RPMI7951 (cell line): Measurements from ENCODE around the gene GALNT2. TPM values are rescaled to one million over a fixed set of nuclear protein-coding genes. Genes with fewer than 3 reads are reported as not detected.

Experiments used
- DNase-seq: peaks from one replicate; pipeline ENCODE4 v3.0.0-alpha.2; 2012; ENCODE audit warnings: low read depth
- total RNA-seq: library from RNA; depleted of rRNA; stranded (reverse); fragments of >200 nt; shearing (Covaris generic); gene quantifications from 2 replicates; pipeline ENCODE4 v1.2.3, GENCODE V29; 2014

The GALNT2 gene
- total RNA-seq, 1 experiment from 2014 or later, result 26.6 TPM

DNA sequence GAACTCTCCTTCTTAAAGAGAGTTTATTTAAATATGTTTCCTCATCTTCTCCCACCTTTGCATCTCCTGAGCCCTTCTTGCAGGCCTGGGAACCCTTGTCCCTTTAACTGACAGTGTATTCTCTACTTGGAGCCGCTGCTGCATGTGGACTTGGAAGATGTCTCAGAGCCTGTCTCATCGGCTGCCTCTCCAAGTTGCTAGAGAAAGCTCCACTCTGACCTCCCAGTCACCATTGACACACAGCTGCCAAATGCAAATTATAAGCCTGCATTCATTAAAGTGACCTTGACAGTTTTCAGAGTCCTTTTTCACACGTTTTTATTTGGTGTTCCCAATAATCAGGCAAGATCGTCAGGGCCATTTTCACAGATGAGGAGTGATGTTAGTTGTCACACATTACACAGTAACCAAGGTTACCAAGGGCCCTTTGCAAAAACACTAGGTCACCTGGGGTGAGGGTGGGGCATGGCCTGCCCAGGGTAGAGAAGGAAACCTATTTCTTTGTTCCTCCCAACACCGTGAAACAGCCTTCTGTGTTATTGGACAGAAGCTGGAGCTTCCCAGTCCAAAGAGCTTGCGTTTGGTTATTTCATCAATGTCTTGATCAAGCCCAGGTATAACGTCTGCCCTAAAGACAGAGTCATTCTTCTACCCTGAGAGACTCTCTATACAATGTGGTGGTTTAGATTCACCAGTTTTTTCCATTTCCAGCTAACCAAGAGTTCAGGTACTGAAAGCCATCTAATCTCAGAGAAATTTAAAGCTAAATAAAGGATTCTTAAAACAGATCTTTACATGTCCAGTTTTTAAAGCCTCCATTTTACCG is 164.1 kb downstream of the GALNT2 start:
- no peak for DNase-seq

DNA sequence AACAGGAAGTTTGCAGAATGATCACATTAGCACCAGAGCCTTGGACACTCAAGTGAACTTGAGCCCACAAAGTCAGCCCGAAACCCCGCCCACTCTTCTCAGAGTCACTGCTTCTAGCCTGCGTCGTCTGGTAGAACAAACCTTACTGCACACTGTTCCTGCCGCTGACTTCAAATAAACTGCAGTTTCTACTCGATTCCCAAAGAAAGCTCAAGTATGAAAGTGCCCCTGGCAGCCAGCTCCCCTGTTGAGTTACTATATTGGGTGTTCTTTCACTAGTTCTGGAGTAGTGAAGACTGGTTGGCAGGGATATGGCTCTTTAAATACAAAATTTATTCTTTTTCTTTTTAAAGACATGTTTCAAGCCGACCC is 164.7 kb downstream of the GALNT2 start:
- peak; percentile 19 for DNase-seq

DNA sequence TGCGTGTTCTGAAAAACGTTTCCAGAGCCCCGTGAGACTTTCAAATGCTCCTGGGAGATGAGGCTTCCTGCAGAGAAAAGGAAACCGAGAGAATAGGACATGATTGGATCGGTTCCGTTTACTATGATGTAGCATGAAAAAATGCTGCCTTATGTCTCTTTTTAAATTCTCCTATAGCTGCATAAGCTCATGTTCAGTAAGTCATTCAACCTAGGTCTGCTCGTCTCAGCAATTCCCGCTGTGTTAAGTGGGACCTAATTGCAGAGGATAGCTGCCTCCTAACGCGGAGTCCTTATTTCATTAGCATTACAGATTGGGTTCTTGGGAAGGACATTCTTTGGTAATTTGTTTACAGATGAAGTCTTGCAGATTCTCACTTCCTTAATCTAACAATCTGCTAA is 165.3 kb downstream of the GALNT2 start:
- DNase-seq, result no peak

DNA sequence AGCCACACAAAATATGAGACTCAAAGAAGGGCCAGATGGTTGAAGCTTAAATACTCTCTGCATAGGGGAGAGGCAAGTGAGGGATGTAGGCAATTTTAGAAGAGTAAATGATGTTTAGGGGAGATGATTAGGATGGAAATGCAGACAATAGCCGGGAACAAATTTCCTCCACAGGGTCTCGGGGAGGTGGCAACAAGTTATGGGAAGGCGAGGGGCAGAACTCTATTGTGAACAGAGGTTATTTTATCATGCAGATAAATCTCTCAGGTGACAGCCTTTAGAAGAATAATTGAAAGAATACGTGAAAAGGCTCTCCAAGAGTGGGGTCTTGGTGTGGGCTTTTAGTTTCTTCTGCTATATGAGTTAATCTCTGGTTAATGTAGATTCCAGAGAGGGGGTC is 166.7 kb downstream of the GALNT2 start:
- no peak for DNase-seq

DNA sequence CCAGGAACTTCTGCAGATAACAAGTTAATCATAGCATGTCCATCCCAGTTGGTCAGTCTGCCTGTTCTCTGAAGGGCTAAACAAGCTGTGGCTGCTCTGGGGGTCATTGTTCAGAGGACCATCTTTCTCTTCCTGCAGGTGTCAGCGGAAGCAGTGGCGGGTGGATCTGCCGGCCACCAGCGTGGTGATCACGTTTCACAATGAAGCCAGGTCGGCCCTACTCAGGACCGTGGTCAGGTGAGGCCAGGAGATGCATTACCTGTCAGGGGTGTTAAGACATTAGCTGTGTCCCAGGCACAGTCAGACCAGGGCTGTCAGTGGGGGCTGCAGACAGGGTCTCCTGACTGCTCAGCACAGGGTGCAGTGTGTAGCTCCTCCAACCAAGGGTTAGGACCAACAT is 168.8 kb downstream of the GALNT2 start:
- no peak for DNase-seq

DNA sequence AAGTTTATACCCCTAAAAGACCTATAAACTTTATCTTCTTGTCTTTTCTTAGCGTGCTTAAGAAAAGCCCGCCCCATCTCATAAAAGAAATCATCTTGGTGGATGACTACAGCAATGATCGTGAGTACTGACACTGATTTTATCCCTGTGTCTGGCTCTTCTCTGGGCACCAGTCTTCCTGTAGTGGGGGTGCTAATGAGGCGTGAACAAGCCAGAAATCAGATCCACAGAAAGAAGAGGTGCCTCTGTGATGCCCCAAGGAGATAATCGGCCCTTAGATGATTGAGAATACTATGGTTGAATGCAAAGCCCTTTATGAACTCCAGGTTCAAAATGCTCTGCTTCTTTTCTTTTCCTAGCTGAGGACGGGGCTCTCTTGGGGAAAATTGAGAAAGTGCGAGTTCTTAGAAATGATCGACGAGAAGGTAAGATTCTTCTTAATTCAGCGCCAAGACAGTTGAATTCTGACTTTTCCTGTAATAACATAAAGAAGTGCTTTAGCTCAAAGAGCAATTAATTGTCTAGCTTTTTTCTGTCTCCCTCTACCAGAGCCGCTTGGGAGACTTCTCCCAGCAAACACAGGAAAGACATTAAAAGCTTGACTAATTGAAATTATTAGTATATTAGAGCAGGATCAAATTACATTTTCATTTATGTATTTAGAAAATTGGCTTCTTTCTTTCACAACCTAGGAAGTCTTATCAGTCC is 169.4 kb downstream of the GALNT2 start:
- no peak for DNase-seq

DNA sequence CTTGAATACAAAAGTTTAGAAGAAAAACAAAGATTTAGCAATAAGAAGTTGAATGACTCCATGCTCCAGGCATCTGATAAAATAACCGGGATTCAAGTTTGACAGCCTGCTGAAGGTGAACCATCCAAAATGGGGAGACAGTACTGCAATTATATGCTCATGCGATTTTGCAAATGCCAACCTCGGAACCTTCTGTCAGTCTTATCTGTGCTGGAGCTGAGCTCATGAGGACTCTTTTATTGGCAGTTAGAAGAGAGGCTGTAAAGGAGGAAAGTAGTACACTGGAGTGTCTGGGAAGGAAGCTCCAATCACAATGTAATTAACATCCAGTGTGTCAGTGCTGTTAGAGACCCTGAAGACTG is 170.0 kb downstream of the GALNT2 start:
- no peak for DNase-seq

DNA sequence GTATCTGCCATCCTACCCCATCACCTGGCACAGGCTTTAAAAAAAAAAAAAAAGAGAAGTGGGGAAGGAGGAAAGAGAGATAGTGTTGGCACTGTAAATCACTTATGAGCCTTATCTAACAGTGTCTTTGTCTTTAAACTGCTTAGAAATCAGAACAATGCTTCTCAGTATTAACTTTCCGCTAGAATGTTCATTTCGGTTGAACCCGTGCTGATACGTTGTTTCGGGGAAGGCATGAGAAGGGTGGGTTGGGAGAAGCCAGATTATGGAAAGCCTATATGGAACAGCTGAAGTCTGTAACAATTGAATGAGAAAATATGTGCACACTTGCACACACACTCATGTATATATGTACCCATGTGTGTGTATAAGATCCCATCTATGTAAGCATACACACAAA is 170.8 kb downstream of the GALNT2 start:
- DNase-seq, result no peak

DNA sequence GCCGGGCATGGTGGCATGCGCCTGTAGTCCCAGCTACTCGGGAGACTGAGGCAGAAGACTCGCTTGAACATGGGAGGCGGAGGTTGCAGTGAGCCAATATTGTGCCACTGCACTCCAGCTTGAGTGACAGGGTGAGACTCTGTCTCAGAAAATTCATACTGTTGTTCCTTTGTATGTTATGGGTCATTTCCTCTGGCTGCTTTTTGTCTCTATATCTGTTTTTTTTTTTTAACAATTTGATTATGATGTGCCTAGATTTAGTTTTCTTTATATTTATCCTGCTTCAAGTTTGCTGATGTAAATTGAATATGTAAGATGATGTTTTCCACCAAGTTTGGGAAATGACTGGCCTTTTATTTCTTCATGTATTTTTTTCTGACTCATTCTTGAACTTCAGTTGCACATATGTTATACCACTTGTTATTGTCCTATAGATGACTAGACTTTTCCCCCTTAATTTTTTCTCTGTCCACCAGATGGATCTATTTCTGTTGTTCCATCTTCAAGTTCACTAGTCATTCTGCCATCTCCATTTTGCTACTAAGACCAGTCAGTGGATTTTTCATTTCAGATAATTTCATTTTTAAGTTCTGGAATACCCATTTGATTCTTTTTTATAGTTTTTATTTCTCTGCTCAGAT is 173.5 kb downstream of the GALNT2 start:
- DNase-seq, result no peak

DNA sequence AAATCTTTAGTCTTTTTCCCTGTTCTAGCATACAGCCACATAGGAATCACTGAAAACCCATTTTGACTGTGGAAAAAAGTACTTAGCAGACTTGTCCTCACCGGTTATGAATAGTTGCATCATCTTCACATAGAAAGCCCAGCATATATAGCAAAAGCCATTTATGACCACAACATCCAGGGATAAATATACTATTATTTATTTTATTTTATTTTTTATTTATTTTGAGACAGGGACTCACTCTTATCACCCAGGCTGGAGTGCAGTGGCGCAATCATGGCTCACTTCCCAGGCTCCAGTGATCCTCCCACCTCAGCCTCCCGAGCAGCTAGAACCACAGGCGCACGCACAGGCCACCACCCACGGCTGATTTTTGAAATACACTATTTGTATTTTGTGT is 175.3 kb downstream of the GALNT2 start:
- no peak for DNase-seq

DNA sequence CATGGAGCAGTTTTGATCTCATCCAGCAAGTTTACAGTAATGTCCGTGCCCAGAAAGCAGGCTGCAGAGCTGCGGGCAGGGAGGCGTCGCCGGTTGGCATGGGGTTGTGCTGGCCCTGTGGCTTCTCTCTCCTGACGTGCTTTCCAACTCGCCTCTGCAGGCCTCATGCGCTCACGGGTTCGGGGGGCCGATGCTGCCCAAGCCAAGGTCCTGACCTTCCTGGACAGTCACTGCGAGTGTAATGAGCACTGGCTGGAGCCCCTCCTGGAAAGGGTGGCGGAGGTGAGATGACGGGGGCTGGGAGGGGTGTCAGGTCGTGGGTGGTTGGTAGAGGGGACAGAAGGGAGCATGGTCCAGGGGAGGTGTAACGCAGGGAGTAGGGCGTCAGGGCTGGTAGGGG is 176.1 kb downstream of the GALNT2 start:
- no peak for DNase-seq

DNA sequence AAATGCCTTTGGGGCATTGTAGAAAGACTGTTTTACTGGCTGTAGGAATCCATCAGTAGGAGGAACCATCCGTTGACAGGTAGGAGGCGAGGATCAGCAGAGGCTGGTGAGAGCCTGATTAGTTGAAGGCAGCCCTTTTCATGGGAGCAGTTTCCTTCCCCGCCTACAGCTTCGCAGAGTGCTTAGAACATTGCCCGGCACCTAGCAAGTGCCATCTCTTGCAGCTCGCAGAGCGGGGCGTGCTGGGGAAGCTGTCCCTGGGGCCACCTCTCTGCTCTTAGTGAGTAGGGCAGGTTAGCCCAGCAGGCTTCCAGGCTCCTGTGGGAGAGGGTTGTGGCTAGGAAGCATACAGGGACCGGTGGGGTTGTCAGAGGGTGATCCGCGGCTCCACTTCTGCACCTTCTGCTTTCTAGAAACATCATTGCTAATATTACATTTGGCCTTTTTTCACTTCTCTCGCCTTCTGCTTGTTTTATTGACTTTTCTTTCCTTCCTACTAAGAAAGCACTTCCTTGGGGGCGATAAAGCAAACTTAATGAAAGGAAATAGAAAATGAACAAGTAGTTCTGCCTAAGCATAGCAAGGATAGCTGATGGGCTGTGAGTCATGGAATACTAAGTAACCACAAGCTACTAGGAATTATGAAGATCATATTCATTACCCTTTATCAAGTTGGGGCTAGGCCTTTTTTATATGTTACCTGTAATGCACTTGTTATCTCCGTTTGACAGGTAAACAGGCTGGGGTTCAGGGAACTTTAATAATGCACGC is 176.7 kb downstream of the GALNT2 start:
- no peak for DNase-seq

DNA sequence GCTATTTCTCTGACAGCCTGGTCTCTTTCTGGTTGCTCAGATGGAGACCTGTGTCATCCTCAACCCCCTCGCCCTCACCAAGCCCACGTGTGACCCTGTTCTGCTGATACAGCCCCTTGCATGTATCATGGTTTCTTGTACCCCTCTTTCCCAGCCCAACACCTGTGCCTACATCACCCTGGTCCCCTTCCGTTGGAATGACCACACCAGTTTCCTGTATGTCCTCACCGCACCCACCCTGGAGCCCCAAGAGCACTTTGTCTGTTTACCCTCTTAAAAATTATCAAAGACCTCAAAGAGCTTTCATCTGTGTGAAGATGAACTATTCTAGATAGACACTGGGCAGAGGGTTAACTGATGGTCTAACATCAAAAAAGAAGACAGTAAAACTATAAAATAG is 179.5 kb downstream of the GALNT2 start:
- no peak for DNase-seq

DNA sequence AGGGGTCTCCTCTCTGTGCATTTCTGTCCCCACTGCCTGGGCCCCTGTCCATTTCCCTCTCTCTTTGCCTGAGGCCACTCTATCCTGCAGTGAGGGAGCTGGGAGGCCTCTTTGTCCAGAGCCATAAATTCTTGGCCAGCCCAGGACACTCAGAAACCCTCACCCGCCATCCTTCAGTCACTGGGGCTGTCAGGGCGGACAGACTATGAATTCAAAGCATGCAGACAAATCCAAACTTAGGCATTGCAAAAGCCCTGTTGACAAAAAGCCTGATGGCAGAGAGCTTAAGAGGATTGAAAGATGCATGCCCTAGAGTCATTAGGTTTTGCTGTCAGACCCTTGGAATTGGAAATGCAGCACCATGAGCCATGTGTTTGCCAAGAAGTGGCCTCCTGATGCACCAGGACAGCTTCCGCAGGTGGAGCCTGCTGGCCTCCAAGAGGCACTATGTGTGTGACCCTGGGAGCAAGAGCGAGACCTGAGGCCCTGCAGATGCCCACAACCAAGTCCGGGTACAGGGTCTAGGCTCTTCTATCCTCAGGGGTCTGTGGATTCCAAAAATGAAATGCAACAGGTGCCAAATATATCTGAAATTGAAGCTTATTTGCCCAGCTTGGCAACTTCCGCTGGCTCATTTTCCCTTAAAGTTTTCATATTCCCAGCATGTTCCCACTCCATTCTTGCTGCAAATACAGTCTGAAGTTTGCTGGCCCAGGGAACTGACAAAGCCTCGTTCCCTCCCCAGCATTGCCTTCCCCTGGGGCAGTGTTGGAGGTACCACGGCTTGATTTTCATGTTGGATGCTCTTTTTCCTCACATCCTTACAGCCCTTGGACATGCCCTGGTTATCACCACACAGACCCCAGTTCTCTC is 181.2 kb downstream of the GALNT2 start:
- DNase-seq, result no peak

DNA sequence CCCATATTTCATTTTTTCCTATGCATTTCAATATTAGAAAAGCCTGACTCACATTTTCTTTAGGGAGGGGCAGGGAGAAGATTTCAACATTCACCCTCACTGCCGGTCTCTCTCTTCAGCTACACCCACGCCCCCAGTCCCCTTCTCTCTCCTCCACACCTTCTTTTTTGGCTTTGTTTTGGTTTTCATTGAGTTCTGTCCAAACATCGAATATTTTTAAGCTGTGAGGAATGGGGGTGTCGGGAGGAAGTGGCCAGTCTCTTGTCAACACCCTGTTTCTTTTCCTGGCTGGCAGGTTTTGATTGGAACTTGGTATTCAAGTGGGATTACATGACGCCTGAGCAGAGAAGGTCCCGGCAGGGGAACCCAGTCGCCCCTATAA is 181.8 kb downstream of the GALNT2 start:
- DNase-seq, result no peak

DNA sequence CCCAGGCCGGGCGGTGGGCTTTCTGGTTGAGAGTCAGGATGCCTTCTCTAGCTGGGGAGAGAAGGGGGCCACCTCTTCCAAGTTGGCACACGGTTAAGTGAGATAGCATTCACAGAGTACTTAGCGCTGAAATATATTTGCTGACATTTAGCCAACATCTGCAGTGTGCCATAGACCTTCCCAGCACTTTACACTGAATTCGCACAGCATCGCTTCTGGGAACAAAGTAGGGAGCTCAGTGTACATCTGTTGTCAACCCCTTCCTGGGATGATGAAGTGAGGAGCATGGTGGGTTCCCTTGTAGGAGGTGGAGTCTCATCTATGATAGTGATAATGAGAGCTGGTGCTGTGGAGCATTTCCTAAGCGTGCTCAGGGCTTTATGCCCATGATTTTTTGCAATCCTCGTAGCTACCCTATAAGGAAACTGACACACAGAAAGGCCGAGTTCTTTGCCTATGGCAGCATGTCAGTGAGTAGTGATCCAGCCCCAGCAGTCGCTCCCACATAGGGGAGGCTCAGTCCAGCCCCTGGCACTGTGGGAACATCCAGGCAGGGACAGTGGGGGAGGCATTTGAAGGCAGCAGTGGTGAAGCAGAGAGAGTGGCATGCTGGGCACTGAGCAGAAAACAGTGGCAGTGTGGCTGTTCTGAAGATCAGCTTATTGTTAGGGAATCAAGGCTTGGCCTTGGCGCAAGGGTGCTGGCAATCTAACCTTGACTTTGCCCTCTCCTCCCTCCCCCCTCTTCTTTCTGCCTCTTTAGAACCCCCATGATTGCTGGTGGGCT is 182.8 kb downstream of the GALNT2 start:
- DNase-seq, result no peak

DNA sequence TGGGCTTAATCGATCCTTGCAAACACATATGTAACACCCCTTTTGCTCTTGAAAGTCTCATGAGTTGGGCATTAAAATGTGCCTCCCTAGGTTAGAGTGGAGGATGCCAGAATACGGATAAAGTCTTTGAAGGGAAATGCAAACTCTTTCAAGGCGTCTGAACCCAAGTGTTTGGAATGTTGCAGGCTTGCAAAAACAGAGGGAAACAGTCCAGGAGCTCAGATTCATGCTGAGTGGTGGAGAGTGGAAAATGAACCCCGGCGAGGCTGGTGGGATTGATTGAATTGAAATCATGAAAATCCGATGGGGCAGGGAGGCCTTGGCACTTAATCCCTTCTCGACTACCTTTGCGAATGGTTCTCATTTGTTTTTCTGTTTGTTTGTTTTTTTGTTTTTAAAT is 183.6 kb downstream of the GALNT2 start:
- DNase-seq, result no peak

DNA sequence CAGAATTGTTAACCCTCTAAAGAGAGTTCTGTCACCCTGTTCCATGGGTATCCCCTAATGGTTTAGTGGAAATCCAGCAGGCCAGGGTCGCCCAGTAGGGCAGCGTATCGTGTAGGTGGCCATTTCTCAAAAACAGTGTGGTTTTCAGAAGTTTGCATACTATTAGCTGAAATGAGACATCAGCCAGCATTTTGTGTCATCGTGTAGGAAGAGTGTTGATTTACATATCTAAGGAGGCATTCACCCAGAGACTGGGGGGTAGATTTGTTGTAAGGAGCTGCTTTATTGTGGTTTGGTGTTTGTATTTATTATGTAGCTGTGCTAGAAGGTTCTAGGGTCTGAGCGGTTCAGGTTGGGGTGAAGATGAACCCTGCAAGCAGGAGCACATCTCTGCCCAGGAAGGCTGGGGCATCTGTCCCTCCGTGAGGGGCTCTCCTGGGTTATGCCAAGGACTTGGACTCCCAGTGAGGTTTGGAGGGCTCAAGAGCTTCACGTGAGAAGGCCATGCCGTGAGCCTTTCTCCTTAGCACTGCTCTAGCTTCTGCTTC is 184.7 kb downstream of the GALNT2 start:
- DNase-seq, result no peak

DNA sequence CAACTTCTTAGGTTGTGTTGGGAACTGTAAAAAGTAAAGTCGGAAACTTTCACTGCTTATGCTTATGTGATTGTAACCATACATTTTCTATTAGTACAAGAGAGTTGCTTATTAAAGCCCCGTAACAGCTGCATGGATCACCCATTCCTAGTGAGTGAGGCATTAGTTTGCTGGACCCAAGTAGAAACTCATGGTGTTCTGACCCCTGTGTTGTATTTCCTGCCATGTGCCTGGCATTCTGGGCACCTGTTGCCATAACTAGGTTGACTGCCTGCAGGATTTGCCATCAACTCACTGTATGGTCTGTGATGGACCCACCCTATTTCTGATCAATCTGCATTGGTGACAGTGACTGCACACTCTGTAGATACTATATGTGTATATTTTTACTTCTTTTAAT is 186.1 kb downstream of the GALNT2 start:
- DNase-seq, result no peak

DNA sequence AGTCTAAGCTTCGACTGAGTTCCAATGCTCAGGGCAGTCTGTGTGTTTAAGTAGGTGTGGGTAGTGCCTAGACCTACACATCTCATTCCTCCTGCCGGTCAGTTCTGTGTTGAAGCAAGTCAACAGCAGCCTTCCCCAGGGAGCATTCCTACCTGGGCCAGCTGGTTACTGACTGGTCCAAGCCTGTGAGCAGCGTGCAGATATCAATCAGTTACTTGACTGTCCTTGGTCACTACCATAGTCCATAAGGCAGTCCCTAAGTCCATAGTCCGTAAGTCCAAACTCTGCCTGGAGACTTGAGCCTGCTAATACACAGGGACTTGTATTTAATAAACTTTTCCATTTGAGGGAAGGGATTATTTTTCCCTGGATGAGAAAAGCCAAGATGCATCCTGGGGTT is 187.2 kb downstream of the GALNT2 start:
- no peak for DNase-seq
